GM12873 (cell line): ENCODE measurements around the gene GPC3.

Source experiments
- CTCF ChIP-seq: IDR thresholded peaks from 2 replicates; pipeline ENCODE4 v1.5.1; 2012; ENCODE audit warnings: low read depth, mild to moderate bottlenecking, moderate library complexity, low read length, control low read depth; ENCODE audit not compliant: insufficient read depth; ENCODE audit errors: missing control alignments

GPC3 gene

GRCh38 chrX:133983974-133984845 is 1.2 kb downstream of the GPC3 start:
- TF ChIP-seq CTCF, result no peak

GRCh38 chrX:133983256-133983973 is 2.0 kb downstream of the GPC3 start:
- TF ChIP-seq CTCF, result no peak

GRCh38 chrX:133981924-133982323 is 3.5 kb downstream of the GPC3 start:
- TF ChIP-seq CTCF, result no peak

GRCh38 chrX:133980832-133981588 is 4.4 kb downstream of the GPC3 start:
- TF ChIP-seq CTCF, result no peak

- TF ChIP-seq CTCF, result no peak
Observed at GRCh38 chrX:133980406-133980805, 5.0 kb downstream of the GPC3 start.

- TF ChIP-seq CTCF, result no peak
Observed at GRCh38 chrX:133979641-133980230, 5.7 kb downstream of the GPC3 start.
